Measurements from ENCODE around the gene EYA4. TPM values are rescaled to one million over a fixed set of nuclear protein-coding genes. Genes with fewer than 3 reads are reported as not detected.

Gene EYA4
- total and polyA plus RNA-seq, 10 donors, result 0.03 to 2.6 (median 1.3) TPM

DNA sequence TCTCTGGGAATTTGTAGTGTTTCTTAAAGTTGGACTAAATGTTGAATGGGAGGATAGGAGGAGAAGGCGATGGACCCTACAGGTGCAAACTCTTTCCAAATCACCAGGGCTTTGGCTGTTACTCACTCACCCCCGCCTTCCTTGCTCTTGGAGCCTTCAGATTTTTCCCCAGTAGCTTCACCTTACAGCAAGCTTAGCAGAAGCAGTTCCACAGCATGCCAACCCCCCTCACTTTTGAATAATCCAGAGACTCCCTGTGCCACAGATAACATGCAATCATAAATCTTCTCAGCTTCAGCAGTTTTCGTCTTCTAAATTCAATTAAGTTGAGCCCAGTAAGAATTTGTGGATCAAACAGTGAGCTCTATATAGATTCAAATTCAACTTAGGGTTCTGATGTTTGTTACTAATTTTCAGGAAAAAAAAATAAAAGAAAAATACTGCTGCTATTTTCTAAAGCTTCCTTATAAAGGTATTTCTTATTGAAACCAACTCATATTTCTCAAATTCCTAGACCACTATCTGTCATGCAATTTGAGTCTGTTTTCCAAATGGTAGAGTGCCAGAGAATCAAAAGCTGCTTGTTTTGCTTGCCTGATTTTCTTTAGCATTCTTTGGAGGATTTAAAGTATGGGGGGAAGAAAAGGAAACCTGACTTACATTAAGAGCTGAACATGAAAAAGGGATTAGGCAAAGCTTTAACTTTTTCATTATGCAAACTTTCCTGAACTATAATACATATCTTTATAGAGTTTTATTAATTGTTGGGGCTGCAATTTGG is 166.4 kb downstream of the EYA4 start:
- no peaks in the 10 kb centered on the region for H3K9me3 ChIP-seq
- no peaks in the 10 kb centered on the region for H3K36me3 ChIP-seq
- no peak overlapping the region for H3K4me3 ChIP-seq
- intact Hi-C loops (cut with DNase I; ENCODE audit: low total_unique reads), result no loop called here
- H3K4me1 ChIP-seq, result no peaks in the 10 kb centered on the region
- TF ChIP-seq POLR2AphosphoS5 (IDR thresholded peaks at IDR 0.05), result no peak
- TF ChIP-seq POLR2A (IDR thresholded peaks at IDR 0.05), result no peak
- TF ChIP-seq, protein P1, sequence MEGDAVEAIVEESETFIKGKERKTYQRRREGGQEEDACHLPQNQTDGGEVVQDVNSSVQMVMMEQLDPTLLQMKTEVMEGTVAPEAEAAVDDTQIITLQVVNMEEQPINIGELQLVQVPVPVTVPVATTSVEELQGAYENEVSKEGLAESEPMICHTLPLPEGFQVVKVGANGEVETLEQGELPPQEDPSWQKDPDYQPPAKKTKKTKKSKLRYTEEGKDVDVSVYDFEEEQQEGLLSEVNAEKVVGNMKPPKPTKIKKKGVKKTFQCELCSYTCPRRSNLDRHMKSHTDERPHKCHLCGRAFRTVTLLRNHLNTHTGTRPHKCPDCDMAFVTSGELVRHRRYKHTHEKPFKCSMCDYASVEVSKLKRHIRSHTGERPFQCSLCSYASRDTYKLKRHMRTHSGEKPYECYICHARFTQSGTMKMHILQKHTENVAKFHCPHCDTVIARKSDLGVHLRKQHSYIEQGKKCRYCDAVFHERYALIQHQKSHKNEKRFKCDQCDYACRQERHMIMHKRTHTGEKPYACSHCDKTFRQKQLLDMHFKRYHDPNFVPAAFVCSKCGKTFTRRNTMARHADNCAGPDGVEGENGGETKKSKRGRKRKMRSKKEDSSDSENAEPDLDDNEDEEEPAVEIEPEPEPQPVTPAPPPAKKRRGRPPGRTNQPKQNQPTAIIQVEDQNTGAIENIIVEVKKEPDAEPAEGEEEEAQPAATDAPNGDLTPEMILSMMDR (IDR thresholded peaks at IDR 0.05 in 8 of 11, conservative IDR thresholded peaks at IDR 0.05 in 3 of 11), result no peak
- WGBS, 5 donors, result 77 to 82% (median 79%) methylated on average over 3 of the region's 3 CpGs
- no peaks in the 10 kb centered on the region for H3K27me3 ChIP-seq (replicated peaks in 1 of 7)
- DNase-seq, result no peak
- no peak overlapping the region for H3K27ac ChIP-seq

DNA sequence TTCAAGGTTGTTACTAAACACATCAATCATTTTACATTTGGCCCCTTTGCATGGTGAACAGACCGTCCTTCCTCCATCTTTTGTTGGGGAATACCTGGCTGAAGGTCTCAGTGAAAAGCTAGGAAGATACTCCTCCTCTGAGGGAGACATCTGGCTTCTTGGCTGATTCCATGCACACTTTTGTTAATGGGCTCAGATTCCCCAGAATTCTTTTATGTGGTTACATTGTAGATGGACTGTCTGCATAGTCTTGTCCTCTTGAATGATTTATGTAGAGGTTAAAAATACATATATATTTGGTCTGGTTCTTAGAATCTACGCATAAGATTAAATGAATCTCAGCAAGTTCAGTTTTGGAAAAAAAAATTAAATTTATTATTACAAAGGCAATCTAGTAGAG is 167.0 kb downstream of the EYA4 start:
- H3K9me3 ChIP-seq, result no peaks in the 10 kb centered on the region
- no peaks in the 10 kb centered on the region for H3K4me1 ChIP-seq
- intact Hi-C loops (cut with DNase I; ENCODE audit: low total_unique reads), result no loop called here
- H3K4me3 ChIP-seq, result no peak overlapping the region
- H3K36me3 ChIP-seq, result no peaks in the 10 kb centered on the region
- no peaks in the 10 kb centered on the region for H3K27me3 ChIP-seq (replicated peaks in 1 of 7)
- TF ChIP-seq POLR2A (IDR thresholded peaks at IDR 0.05), result no peak
- no peak for TF ChIP-seq POLR2AphosphoS5 (IDR thresholded peaks at IDR 0.05)
- TF ChIP-seq, protein P1 (IDR thresholded peaks at IDR 0.05 in 8 of 11, conservative IDR thresholded peaks at IDR 0.05 in 3 of 11), result no peak
- H3K27ac ChIP-seq, result no peak overlapping the region
- 67 to 84% (median 74%) methylated on average over 2 of the region's 2 CpGs for WGBS, 5 donors
- no peak for DNase-seq

DNA sequence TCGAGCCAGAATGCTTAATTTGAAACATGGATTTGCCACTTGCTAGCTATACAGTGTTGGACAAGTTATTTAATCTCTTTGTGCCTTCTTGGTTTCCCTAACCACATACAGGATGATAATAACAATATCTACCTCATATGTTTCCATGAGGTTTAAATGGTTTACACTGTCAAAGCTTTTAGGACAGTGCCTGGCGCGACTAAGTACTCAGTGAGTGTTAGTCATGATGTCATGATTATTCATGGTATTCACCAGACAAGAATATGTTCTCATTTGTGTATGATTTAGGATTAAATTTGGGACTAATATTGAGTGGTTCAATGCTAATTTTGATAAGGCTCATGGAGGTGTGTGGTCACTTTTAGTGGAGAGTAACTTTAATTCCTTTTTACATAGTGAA is 167.4 kb downstream of the EYA4 start:
- Histone ChIP-seq H3K4me3 (no peak overlapping the region), H3K36me3 (no peaks in the 10 kb centered on the region), H3K9me3 (no peaks in the 10 kb centered on the region), H3K4me1 (no peaks in the 10 kb centered on the region), H3K27me3 (replicated peaks in 1 of 7) (no peaks in the 10 kb centered on the region), H3K27ac (no peak overlapping the region)
- intact Hi-C loops (cut with DNase I; ENCODE audit: low total_unique reads), result no loop called here
- no peak for TF ChIP-seq POLR2AphosphoS5 (IDR thresholded peaks at IDR 0.05)
- TF ChIP-seq POLR2A (IDR thresholded peaks at IDR 0.05), result no peak
- TF ChIP-seq, protein P1 (IDR thresholded peaks at IDR 0.05 in 8 of 11, conservative IDR thresholded peaks at IDR 0.05 in 3 of 11), result no peak
- 82 to 91% (median 86%) methylated on average over 3 of the region's 3 CpGs for WGBS, 5 donors
- no peak for DNase-seq

DNA sequence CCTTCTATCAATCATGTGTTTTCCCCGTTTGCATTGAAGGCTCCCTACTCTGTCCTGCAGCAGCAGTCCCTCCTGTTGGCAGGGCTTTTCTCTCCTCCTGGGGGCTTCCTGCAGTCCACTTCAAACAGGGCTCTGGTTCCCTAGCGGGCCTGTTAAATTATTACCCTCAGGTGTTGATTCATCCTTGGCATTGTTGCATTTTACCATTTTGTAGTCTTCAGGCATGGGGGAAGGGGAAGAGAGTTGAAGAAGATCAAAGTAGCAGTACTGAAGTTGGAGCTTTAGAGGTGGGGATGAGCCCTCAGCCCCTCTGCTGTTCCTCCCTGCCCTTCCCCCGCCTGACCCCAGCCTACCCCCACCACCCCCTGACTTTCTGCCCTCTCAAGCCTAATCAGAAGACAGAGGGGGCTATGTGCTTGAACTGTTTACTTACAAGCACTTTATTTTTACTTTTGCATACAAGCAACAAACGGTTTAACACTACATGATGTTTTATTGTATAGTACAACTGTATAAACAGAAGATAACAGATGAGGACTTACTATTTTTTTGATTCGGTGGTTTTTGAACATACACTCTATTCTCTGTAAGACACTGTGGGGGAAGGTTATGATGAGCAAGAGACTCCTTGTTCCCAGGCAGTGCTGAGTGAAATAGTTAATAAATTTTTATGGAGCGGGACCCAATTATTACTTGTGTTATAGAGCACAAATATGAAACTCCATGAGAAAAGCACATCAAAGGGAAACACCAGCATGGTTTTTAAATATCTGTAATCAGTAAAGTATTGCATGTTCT is 169.7 kb downstream of the EYA4 start:
- Histone ChIP-seq H3K27ac (no peak overlapping the region), H3K4me3 (no peak overlapping the region), H3K36me3 (no peaks in the 10 kb centered on the region), H3K9me3 (no peaks in the 10 kb centered on the region), H3K27me3 (replicated peaks in 1 of 7) (no peaks in the 10 kb centered on the region), H3K4me1 (no peaks in the 10 kb centered on the region)
- DNase-seq, result no peak
- intact Hi-C loops (cut with DNase I; ENCODE audit: low total_unique reads), result no loop called here
- TF ChIP-seq, protein P1 (IDR thresholded peaks at IDR 0.05 in 8 of 11, conservative IDR thresholded peaks at IDR 0.05 in 3 of 11), result no peak
- TF ChIP-seq POLR2A (IDR thresholded peaks at IDR 0.05) (no peak), POLR2AphosphoS5 (IDR thresholded peaks at IDR 0.05) (no peak)
- WGBS, 5 donors, result 56 to 69% (median 66%) methylated on average over 6 of the region's 6 CpGs
